ENCODE results near the gene C10orf90.

The C10orf90 gene

GRCh38 chr10:126609566-126609965 lies 60.9 kb downstream of the C10orf90 start (continued):
- TF ChIP-seq, protein P1, sequence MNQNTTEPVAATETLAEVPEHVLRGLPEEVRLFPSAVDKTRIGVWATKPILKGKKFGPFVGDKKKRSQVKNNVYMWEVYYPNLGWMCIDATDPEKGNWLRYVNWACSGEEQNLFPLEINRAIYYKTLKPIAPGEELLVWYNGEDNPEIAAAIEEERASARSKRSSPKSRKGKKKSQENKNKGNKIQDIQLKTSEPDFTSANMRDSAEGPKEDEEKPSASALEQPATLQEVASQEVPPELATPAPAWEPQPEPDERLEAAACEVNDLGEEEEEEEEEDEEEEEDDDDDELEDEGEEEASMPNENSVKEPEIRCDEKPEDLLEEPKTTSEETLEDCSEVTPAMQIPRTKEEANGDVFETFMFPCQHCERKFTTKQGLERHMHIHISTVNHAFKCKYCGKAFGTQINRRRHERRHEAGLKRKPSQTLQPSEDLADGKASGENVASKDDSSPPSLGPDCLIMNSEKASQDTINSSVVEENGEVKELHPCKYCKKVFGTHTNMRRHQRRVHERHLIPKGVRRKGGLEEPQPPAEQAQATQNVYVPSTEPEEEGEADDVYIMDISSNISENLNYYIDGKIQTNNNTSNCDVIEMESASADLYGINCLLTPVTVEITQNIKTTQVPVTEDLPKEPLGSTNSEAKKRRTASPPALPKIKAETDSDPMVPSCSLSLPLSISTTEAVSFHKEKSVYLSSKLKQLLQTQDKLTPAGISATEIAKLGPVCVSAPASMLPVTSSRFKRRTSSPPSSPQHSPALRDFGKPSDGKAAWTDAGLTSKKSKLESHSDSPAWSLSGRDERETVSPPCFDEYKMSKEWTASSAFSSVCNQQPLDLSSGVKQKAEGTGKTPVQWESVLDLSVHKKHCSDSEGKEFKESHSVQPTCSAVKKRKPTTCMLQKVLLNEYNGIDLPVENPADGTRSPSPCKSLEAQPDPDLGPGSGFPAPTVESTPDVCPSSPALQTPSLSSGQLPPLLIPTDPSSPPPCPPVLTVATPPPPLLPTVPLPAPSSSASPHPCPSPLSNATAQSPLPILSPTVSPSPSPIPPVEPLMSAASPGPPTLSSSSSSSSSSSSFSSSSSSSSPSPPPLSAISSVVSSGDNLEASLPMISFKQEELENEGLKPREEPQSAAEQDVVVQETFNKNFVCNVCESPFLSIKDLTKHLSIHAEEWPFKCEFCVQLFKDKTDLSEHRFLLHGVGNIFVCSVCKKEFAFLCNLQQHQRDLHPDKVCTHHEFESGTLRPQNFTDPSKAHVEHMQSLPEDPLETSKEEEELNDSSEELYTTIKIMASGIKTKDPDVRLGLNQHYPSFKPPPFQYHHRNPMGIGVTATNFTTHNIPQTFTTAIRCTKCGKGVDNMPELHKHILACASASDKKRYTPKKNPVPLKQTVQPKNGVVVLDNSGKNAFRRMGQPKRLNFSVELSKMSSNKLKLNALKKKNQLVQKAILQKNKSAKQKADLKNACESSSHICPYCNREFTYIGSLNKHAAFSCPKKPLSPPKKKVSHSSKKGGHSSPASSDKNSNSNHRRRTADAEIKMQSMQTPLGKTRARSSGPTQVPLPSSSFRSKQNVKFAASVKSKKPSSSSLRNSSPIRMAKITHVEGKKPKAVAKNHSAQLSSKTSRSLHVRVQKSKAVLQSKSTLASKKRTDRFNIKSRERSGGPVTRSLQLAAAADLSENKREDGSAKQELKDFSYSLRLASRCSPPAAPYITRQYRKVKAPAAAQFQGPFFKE (tag by site-specific recombination; IDR thresholded peaks at IDR 0.05; ENCODE audit: borderline replicate concordance) = no peak
- TF ChIP-seq ZNF830 (tag by site-specific recombination; IDR thresholded peaks at IDR 0.05; ENCODE audit: low read depth) (no peak), ZNF280C (tag by site-specific recombination; IDR thresholded peaks at IDR 0.05) (no peak), ZNF610 (tag by site-specific recombination; IDR thresholded peaks at IDR 0.05; ENCODE audit: borderline replicate concordance) (no peak)
- TF ChIP-seq, protein P2, sequence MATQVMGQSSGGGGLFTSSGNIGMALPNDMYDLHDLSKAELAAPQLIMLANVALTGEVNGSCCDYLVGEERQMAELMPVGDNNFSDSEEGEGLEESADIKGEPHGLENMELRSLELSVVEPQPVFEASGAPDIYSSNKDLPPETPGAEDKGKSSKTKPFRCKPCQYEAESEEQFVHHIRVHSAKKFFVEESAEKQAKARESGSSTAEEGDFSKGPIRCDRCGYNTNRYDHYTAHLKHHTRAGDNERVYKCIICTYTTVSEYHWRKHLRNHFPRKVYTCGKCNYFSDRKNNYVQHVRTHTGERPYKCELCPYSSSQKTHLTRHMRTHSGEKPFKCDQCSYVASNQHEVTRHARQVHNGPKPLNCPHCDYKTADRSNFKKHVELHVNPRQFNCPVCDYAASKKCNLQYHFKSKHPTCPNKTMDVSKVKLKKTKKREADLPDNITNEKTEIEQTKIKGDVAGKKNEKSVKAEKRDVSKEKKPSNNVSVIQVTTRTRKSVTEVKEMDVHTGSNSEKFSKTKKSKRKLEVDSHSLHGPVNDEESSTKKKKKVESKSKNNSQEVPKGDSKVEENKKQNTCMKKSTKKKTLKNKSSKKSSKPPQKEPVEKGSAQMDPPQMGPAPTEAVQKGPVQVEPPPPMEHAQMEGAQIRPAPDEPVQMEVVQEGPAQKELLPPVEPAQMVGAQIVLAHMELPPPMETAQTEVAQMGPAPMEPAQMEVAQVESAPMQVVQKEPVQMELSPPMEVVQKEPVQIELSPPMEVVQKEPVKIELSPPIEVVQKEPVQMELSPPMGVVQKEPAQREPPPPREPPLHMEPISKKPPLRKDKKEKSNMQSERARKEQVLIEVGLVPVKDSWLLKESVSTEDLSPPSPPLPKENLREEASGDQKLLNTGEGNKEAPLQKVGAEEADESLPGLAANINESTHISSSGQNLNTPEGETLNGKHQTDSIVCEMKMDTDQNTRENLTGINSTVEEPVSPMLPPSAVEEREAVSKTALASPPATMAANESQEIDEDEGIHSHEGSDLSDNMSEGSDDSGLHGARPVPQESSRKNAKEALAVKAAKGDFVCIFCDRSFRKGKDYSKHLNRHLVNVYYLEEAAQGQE (tag by site-specific recombination; IDR thresholded peaks at IDR 0.05) = no peak

- Histone ChIP-seq H3K9me3 (ENCODE audit: control insufficient read depth, insufficient read depth, low read depth, low read length) (no peaks in the 10 kb centered on the region), H3K4me1 (ENCODE audit: control insufficient read depth, insufficient read depth, low read length) (no peaks in the 10 kb centered on the region), H3K36me3 (ENCODE audit: control insufficient read depth in 2 of 2, insufficient read depth in 1 of 2, low read length in 2 of 2) (no peaks in the 10 kb centered on the region), H3K27ac (ENCODE audit: extremely low read depth, low read depth, low read length) (no peak overlapping the region), H3K4me3 (ENCODE audit: low read depth, low read length) (no peak overlapping the region)
- ChIA-PET CTCF (interaction anchor here (1.2 kb wide), 1 partner anchor 618 kb away, joined by 3 read pairs; no protein-coding TSS in a partner anchor), POLR2A (no interaction called here)
- TF ChIP-seq ZNF48 (tag by site-specific recombination; IDR thresholded peaks at IDR 0.05) (no peak), ZNF280C (tag by site-specific recombination; IDR thresholded peaks at IDR 0.05) (no peak), ZNF704 (tag by site-specific recombination; IDR thresholded peaks at IDR 0.05) (no peak), ZSCAN4 (tag by site-specific recombination; IDR thresholded peaks at IDR 0.05) (peak; percentile 93), ZBTB49 (tag by site-specific recombination; IDR thresholded peaks at IDR 0.05; ENCODE audit: low read depth) (no peak), ZNF23 (tag by site-specific recombination; IDR thresholded peaks at IDR 0.05; ENCODE audit: borderline replicate concordance) (no peak), ZNF514 (tag by site-specific recombination; IDR thresholded peaks at IDR 0.05) (no peak)
These were observed 70.4 kb downstream of the C10orf90 start for GRCh38 chr10:126599949-126600682.

Measured in HEK293 (cell line).